Hematopoietic multipotent progenitor cell treated with erythropoietin and hydrocortisone succinate and interleukin-3 and kit ligand, for 4 days (in vitro differentiated cells): ENCODE measurements around the gene ZBTB40.

ENCODE experiments used
- DNase-seq: peaks from one replicate; pipeline ENCODE4 v3.0.0-alpha.2; 2015

The ZBTB40 gene

GRCh38 chr1:22428672-22429071 lies 23.0 kb upstream of the ZBTB40 start:
- peak; percentile 86 for DNase-seq

- DNase-seq = no peak
These were observed 19.7 kb upstream of the ZBTB40 start for GRCh38 chr1:22431965-22432364.

GRCh38 chr1:22434717-22435116 lies 16.9 kb upstream of the ZBTB40 start:
- no peak for DNase-seq

- DNase-seq = no peak
These were observed 14.7 kb upstream of the ZBTB40 start for GRCh38 chr1:22436948-22437347.

- DNase-seq = peak; percentile 21
These were observed 14.1 kb upstream of the ZBTB40 start for GRCh38 chr1:22437573-22437972.

GRCh38 chr1:22440582-22440981 lies 11.1 kb upstream of the ZBTB40 start:
- DNase-seq = no peak

GRCh38 chr1:22442212-22442894 lies 9.3 kb upstream of the ZBTB40 start:
- no peak for DNase-seq

- no peak for DNase-seq
These were observed 8.3 kb upstream of the ZBTB40 start for GRCh38 chr1:22443332-22443731.

GRCh38 chr1:22444856-22445255 lies 6.8 kb upstream of the ZBTB40 start:
- no peak for DNase-seq

GRCh38 chr1:22447621-22448111 lies 4.0 kb upstream of the ZBTB40 start:
- DNase-seq = no peak

- DNase-seq = no peak
These were observed 2.0 kb upstream of the ZBTB40 start for GRCh38 chr1:22449636-22450035.

GRCh38 chr1:22450351-22451021 lies 1.2 kb upstream of the ZBTB40 start:
- no peak for DNase-seq

GRCh38 chr1:22452481-22452957 lies 868 bp downstream of the ZBTB40 start:
- DNase-seq = no peak

GRCh38 chr1:22453181-22453580 lies 1.5 kb downstream of the ZBTB40 start:
- DNase-seq = no peak

GRCh38 chr1:22454476-22455056 lies 2.9 kb downstream of the ZBTB40 start:
- DNase-seq = peak; percentile 54

GRCh38 chr1:22457345-22457744 lies 5.7 kb downstream of the ZBTB40 start:
- DNase-seq = no peak

GRCh38 chr1:22457836-22458235 lies 6.2 kb downstream of the ZBTB40 start:
- DNase-seq = no peak

- no peak for DNase-seq
These were observed 9.4 kb downstream of the ZBTB40 start for GRCh38 chr1:22461100-22461499.

GRCh38 chr1:22461678-22462527 lies 10.3 kb downstream of the ZBTB40 start:
- DNase-seq = peak; percentile 28

GRCh38 chr1:22462928-22463327 lies 11.3 kb downstream of the ZBTB40 start:
- no peak for DNase-seq

- no peak for DNase-seq
These were observed 13.4 kb downstream of the ZBTB40 start for GRCh38 chr1:22465015-22465565.

- DNase-seq = peak; percentile 33
These were observed 14.0 kb downstream of the ZBTB40 start for GRCh38 chr1:22465671-22466070.

- no peak for DNase-seq
These were observed 18.6 kb downstream of the ZBTB40 start for GRCh38 chr1:22470227-22470626.
